ENCODE data around the gene NPIPB8. TPM values are rescaled to one million over a fixed set of nuclear protein-coding genes. Genes with fewer than 3 reads are reported as not detected.

Gene NPIPB8
- total RNA-seq: 0.36 TPM in 1 of 2 replicates, not detected in the other

GRCh38 chr16:28637765-28638164 lies at the start of gene NPIPB8:
TSS of gene NPIPB8 (plus strand) at chr16:28638065. CDS start at chr16:28638361, 296 bp downstream.

GRCh38 chr16:28596840-28597691 lies 40.8 kb upstream of the NPIPB8 start, which contains the start of gene SULT1A2:
TSS of gene SULT1A2 (minus strand) at chr16:28597050. CDS start at chr16:28595930, 1,120 bp downstream.

GRCh38 chr16:28609631-28610594 lies 28.0 kb upstream of the NPIPB8 start, which contains the start of gene SULT1A1:
TSS of gene SULT1A1 (minus strand) at chr16:28610044. CDS start at chr16:28608855, 1,189 bp downstream.

Other genes starting within 250 kb of the NPIPB8 start
- gene EIF3CL, start 234.2 kb upstream of the NPIPB8 start, total RNA-seq: 138 and 146 TPM in 2 replicates
- not detected in 2 replicates for gene NPIPB7, start 165.7 kb upstream of the NPIPB8 start, total RNA-seq
- gene CLN3, start 146.0 kb upstream of the NPIPB8 start, total RNA-seq: 10.5 and 11.0 TPM in 2 replicates
- gene APOBR, start 143.4 kb upstream of the NPIPB8 start, total RNA-seq: not detected in 2 replicates
- not detected in 2 replicates for gene IL27, start 131.2 kb upstream of the NPIPB8 start, total RNA-seq
- under 0.01 and 1.6 TPM in 2 replicates for gene NUPR1, start 99.1 kb upstream of the NPIPB8 start, total RNA-seq
- 7.6 and 9.2 TPM in 2 replicates for gene SGF29, start 84.1 kb upstream of the NPIPB8 start, total RNA-seq
- 0.19 TPM in 1 of 2 replicates, not detected in the other for gene SULT1A2, start 41.0 kb upstream of the NPIPB8 start, total RNA-seq
- gene SULT1A1, start 28.0 kb upstream of the NPIPB8 start, total RNA-seq: 4.5 and 7.4 TPM in 2 replicates
- gene EIF3C, start 73.4 kb downstream of the NPIPB8 start, total RNA-seq: 326 and 411 TPM in 2 replicates
- 1.9 and 3.5 TPM in 2 replicates for gene NPIPB9, start 113.7 kb downstream of the NPIPB8 start, total RNA-seq
- gene ATXN2L, start 184.9 kb downstream of the NPIPB8 start, total RNA-seq: 26.7 and 39.5 TPM in 2 replicates
- gene TUFM, start 208.3 kb downstream of the NPIPB8 start, total RNA-seq: 148 and 160 TPM in 2 replicates
- 7.3 and 13.4 TPM in 2 replicates for gene SH2B1, start 225.8 kb downstream of the NPIPB8 start, total RNA-seq
- gene ATP2A1, start 240.4 kb downstream of the NPIPB8 start, total RNA-seq: 0.09 and 0.56 TPM in 2 replicates

Measured in endothelial cell of coronary artery (primary cell).